Choroid plexus epithelial cell (primary cell): Measurements from ENCODE around the gene GPATCH11.

Experiments
- DNase-seq: peaks from one replicate; pipeline ENCODE4 v3.0.0-alpha.2; 2010; ENCODE audit warnings: low read depth
- H3K4me3 ChIP-seq: 2 replicates; pipeline ENCODE4 v1.5.1; 2011; ENCODE audit warnings: low read depth, mild to moderate bottlenecking, control low read depth, low read length, moderate library complexity
- TF ChIP-seq, protein P1 (sequence below): conservative IDR thresholded peaks from 2 replicates; pipeline ENCODE4 v1.5.1; 2011; ENCODE audit warnings: low read depth, mild to moderate bottlenecking, control low read depth, inconsistent platforms, low read length, moderate library complexity

GPATCH11 gene

DNA sequence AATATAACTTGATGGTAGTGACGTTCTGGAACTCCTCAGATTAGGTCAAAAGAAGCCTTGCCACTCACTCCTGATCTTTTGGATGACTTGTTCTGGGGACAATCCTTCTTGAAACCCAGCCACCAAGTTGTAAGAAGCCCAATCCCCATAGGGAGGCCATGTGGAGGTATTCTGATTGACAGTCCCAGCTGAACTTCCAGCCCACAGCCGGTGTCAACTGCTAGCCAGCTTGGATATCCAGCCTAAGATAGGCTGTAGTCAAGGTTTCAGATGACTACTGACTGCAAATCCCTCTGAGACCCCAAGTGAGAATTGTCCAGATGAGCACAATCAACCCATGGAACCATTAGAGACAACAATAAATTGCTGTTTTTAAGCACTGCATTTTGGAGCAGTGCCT, 41.1 kb downstream of the GPATCH11 start:
- no peak for DNase-seq
- H3K4me3 ChIP-seq: no peak overlapping the region
- TF ChIP-seq, protein P1, sequence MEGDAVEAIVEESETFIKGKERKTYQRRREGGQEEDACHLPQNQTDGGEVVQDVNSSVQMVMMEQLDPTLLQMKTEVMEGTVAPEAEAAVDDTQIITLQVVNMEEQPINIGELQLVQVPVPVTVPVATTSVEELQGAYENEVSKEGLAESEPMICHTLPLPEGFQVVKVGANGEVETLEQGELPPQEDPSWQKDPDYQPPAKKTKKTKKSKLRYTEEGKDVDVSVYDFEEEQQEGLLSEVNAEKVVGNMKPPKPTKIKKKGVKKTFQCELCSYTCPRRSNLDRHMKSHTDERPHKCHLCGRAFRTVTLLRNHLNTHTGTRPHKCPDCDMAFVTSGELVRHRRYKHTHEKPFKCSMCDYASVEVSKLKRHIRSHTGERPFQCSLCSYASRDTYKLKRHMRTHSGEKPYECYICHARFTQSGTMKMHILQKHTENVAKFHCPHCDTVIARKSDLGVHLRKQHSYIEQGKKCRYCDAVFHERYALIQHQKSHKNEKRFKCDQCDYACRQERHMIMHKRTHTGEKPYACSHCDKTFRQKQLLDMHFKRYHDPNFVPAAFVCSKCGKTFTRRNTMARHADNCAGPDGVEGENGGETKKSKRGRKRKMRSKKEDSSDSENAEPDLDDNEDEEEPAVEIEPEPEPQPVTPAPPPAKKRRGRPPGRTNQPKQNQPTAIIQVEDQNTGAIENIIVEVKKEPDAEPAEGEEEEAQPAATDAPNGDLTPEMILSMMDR: no peak

DNA sequence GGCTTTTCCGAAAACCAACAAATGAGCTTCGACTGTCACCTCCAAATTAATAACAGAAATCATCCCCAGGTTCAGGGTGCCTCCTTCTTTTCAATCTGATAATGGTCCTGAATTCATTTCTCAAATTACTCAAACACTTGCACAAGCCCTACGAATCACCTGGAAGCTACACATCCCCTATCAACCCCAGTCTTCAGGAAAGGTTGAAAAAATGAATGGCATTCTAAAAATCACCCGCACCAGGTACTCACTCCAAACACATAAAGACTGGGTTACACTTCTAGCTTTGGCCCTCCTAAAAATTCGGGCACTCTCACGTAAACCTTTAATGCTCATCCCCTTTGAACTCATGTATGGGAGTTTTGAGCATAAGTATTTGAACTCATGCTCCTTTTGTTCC, 48.6 kb downstream of the GPATCH11 start:
- TF ChIP-seq, protein P1: no peak
- no peak for DNase-seq
- H3K4me3 ChIP-seq: no peak overlapping the region

DNA sequence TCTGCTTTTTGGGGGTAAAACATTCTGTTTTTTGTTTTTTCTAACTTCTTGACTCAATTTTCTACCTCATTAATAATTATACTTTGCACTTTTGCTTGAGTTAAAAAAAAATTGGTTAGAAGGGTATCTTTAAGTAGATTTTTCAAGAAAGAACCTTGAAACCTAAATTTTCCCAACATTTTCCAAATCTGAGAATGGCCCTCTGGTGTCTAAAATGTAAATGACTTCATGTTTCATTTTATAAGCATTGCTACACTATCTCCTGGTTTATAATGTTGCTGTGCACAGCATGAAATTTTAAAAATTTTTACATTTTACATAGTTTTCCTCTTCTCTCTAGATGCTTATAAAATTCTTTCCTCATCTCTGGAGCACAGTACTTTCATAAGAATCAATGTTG, 58.2 kb downstream of the GPATCH11 start:
- TF ChIP-seq, protein P1: no peak
- no peak overlapping the region for H3K4me3 ChIP-seq
- no peak for DNase-seq

DNA sequence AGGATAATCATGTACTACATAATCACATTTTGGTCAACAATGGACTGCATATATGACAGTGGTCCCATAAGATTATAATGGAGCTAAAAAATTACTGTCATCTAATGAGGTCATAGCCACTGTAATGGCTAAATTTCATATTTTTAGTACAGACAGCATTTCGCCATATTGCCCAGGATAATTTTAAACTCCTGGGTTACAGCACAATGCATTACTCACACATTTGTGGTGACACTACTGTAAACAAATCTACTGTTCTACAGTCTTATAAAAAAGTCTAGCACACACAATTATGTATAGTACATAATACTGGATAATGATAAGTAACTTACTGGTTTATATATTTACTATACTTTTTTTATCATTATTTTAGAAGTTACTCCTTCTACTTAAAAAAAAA, 59.7 kb downstream of the GPATCH11 start:
- DNase-seq: peak; percentile 69
- TF ChIP-seq, protein P1: no peak

DNA sequence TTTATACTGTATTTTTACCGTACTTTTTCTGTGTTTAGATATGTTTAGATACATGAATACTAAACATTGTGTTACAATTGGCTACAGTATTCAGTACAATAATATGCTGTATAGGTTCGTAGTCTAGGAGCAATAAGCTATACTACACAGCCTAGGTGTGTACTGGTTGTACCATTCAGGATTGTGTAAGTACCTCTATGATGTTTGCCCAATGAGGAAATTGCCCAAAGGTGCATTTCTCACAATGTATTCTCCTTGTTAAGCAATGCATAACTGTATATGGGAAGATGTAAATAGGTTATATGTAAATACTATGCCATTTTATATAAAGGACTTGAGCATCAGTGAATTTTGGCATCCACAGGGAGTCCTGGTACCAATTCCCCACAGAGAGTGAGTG, 61.7 kb downstream of the GPATCH11 start:
- DNase-seq: no peak
- no peak overlapping the region for H3K4me3 ChIP-seq

More for the DNA sequence above, 59.7 kb downstream of the GPATCH11 start:
- no peak overlapping the region for H3K4me3 ChIP-seq

DNA sequence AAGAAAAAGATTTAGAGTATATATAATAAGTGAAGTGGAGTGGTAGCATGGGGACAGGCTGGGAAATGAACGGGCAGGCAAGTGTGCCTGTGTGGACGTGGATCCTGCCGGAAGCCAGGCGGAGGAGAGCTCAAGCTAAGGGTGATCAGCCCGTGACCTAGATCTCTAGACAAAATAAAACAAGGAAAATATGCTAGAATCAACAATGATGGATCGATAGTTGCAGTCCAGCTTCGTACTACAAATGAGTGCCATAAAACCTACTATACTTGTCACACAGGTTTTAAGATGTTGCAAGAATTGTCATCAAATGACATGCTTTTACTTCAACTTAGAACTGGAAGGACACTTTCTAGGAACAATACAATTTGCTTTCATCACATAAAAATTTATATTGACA, 64.0 kb downstream of the GPATCH11 start:
- DNase-seq: no peak
- TF ChIP-seq, protein P1: no peak
- no peak overlapping the region for H3K4me3 ChIP-seq

More for the DNA sequence above, 61.7 kb downstream of the GPATCH11 start:
- TF ChIP-seq, protein P1: no peak
